Measurements from ENCODE around the gene ANKRD13D. TPM values are rescaled to one million over a fixed set of nuclear protein-coding genes. Genes with fewer than 3 reads are reported as not detected.

Gene ANKRD13D
- polyA plus RNA-seq, 1 donor from 2014 or later = 93.5 TPM

GRCh38 chr11:67269401-67270255, 19.5 kb upstream of the ANKRD13D start:
- H3F3A ChIP-seq (ENCODE audit: insufficient read depth, low read length, poor library complexity, severe bottlenecking) = no peaks in the 10 kb centered on the region
- peak overlapping the region; percentile 51 for H3K9ac ChIP-seq (ENCODE audit: low read length)
- peak overlapping the region; percentile 24 for H3K27ac ChIP-seq (ENCODE audit: low read length)
- H3K36me3 ChIP-seq (ENCODE audit: insufficient read depth, low read length) = no peaks in the 10 kb centered on the region
- peaks cover 48% of the 10 kb centered on the region for H3K79me2 ChIP-seq (replicated peaks; ENCODE audit: insufficient read depth, low read length)
- H2AFZ ChIP-seq (ENCODE audit: low read depth, low read length) = no peak overlapping the region
- no peaks in the 10 kb centered on the region for H3K9me2 ChIP-seq (ENCODE audit: insufficient read depth, low read length)
- H3K9me3 ChIP-seq (ENCODE audit: low read length) = no peaks in the 10 kb centered on the region
- no peaks in the 10 kb centered on the region for H4K20me1 ChIP-seq (ENCODE audit: insufficient read depth)
- peak overlapping the region; percentile 41 for H3K4me2 ChIP-seq (ENCODE audit: low read length)
- no peak for TF ChIP-seq POLR2AphosphoS5 (IDR thresholded peaks at IDR 0.05)
- TF ChIP-seq CTCF (IDR thresholded peaks at IDR 0.05; ENCODE audit: poor library complexity, severe bottlenecking) = no peak
- peak overlapping the region; percentile 93 for H3K4me3 ChIP-seq (ENCODE audit: low read length)
- H3K27me3 ChIP-seq (ENCODE audit: insufficient read depth, low read depth, low read length) = no peaks in the 10 kb centered on the region

GRCh38 chr11:67270256-67271204, 18.6 kb upstream of the ANKRD13D start:
- no peaks in the 10 kb centered on the region for H4K20me1 ChIP-seq (ENCODE audit: insufficient read depth)
- H3K36me3 ChIP-seq (ENCODE audit: insufficient read depth, low read length) = no peaks in the 10 kb centered on the region
- H3K79me2 ChIP-seq (replicated peaks; ENCODE audit: insufficient read depth, low read length) = peaks cover 52% of the 10 kb centered on the region
- H3K9me2 ChIP-seq (ENCODE audit: insufficient read depth, low read length) = no peaks in the 10 kb centered on the region
- peak overlapping the region; percentile 41 for H3K4me2 ChIP-seq (ENCODE audit: low read length)
- no peak overlapping the region for H2AFZ ChIP-seq (ENCODE audit: low read depth, low read length)
- no peaks in the 10 kb centered on the region for H3K9me3 ChIP-seq (ENCODE audit: low read length)
- no peak for TF ChIP-seq MXI1 (conservative IDR thresholded peaks at IDR 0.05; ENCODE audit: poor library complexity, severe bottlenecking)
- peak; percentile 88 for TF ChIP-seq REST (IDR thresholded peaks at IDR 0.05; ENCODE audit: borderline replicate concordance)
- peak overlapping the region; percentile 51 for H3K9ac ChIP-seq (ENCODE audit: low read length)
- no peaks in the 10 kb centered on the region for H3F3A ChIP-seq (ENCODE audit: insufficient read depth, low read length, poor library complexity, severe bottlenecking)
- peak overlapping the region; percentile 93 for H3K4me3 ChIP-seq (ENCODE audit: low read length)
- peak overlapping the region; percentile 70 for H3K27ac ChIP-seq (ENCODE audit: low read length)
- no peaks in the 10 kb centered on the region for H3K27me3 ChIP-seq (ENCODE audit: insufficient read depth, low read depth, low read length)

- H3K9me3 ChIP-seq (ENCODE audit: low read length) = no peaks in the 10 kb centered on the region
- peak overlapping the region; percentile 51 for H3K9ac ChIP-seq (ENCODE audit: low read length)
- H3K27me3 ChIP-seq (ENCODE audit: insufficient read depth, low read depth, low read length) = no peaks in the 10 kb centered on the region
- H3K79me2 ChIP-seq (replicated peaks; ENCODE audit: insufficient read depth, low read length) = peaks cover 46% of the 10 kb centered on the region
- no peaks in the 10 kb centered on the region for H4K20me1 ChIP-seq (ENCODE audit: insufficient read depth)
- H3F3A ChIP-seq (ENCODE audit: insufficient read depth, low read length, poor library complexity, severe bottlenecking) = no peaks in the 10 kb centered on the region
- no peaks in the 10 kb centered on the region for H3K36me3 ChIP-seq (ENCODE audit: insufficient read depth, low read length)
- peak overlapping the region; percentile 28 for H3K4me2 ChIP-seq (ENCODE audit: low read length)
- no peak overlapping the region for H2AFZ ChIP-seq (ENCODE audit: low read depth, low read length)
- H3K27ac ChIP-seq (ENCODE audit: low read length) = peak overlapping the region; percentile 70
- peak overlapping the region; percentile 93 for H3K4me3 ChIP-seq (ENCODE audit: low read length)
- no peaks in the 10 kb centered on the region for H3K9me2 ChIP-seq (ENCODE audit: insufficient read depth, low read length)
- TF ChIP-seq POLR2AphosphoS5 (IDR thresholded peaks at IDR 0.05) (no peak), CTCF (IDR thresholded peaks at IDR 0.05; ENCODE audit: poor library complexity, severe bottlenecking) (no peak), RAD21 (conservative IDR thresholded peaks at IDR 0.05) (no peak), REST (IDR thresholded peaks at IDR 0.05; ENCODE audit: borderline replicate concordance) (no peak), TAF1 (IDR thresholded peaks at IDR 0.05; ENCODE audit: low read depth) (no peak), SMC3 (conservative IDR thresholded peaks at IDR 0.05; ENCODE audit: poor library complexity) (no peak), MXI1 (conservative IDR thresholded peaks at IDR 0.05; ENCODE audit: poor library complexity, severe bottlenecking) (no peak)
These were observed 17.9 kb upstream of the ANKRD13D start for GRCh38 chr11:67271205-67271540.

Data from neural cell (in vitro differentiated cells).